ENCODE data around the gene CDKAL1.
A peak's percentile ranks its signal among the peaks of the same experiment; 100 is the strongest.
"Not testable (repeated sequence)": the region's sequence is repeated elsewhere in the genome, so short reads cannot be mapped to it uniquely, and the experiment has no call there.

Gene CDKAL1

DNA sequence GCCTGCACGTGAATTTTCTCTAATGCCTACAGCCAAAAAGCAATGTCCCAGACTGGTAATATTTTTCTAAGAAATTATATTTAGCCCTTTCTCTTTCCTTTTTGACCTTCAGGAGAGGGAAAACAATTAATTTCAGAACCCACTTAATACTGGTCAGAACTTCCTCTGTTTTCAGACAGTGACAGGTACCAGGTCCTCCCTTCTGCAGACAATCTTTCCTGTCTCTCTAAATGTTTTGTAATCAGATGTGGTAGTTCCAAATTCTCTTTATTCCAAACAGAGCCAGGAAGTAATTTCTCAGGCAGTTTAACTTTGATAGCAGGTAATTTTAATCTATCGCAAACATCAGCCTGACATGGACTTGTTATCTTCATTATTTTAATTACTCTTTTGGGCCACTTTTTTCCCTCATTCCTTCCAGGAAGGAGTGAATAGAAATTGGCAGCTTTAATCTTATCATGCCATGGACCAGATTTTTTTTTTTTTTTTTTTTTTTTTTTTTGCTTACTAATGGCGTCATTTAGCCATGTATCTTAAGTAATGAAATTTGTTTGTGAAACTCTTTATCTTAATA lies 710.7 kb downstream of the CDKAL1 start:
- DNase-seq = no peak
- Histone ChIP-seq H3K9me3 (ENCODE audit: control insufficient read depth, low read length) (no peaks in the 10 kb centered on the region), H3K27me3 (ENCODE audit: control insufficient read depth in 1 of 2, insufficient read depth in 1 of 2, low read length in 2 of 2) (no peaks in the 10 kb centered on the region), H3K4ac (ENCODE audit: low read depth in 1 of 2, low read length in 2 of 2) (no peak overlapping the region), H2BK15ac (ENCODE audit: low read depth, poor library complexity, severe bottlenecking) (no peak overlapping the region), H2BK120ac (ENCODE audit: low read depth, low read length) (no peak overlapping the region), H2AFZ (ENCODE audit: low read depth, low read length) (no peak overlapping the region), H3K14ac (ENCODE audit: low read length in 2 of 2) (no peak overlapping the region), H4K8ac (ENCODE audit: low read length) (no peak overlapping the region), H3K18ac (ENCODE audit: low read depth in 1 of 2, low read length in 2 of 2) (no peak overlapping the region), H2BK12ac (ENCODE audit: low read length in 2 of 2) (no peak overlapping the region), H3K9ac (ENCODE audit: low read length) (no peak overlapping the region), H4K91ac (ENCODE audit: low read length) (no peak overlapping the region), H2BK5ac (ENCODE audit: low read depth, low read length, poor library complexity, severe bottlenecking) (no peak overlapping the region), H3K36me3 (ENCODE audit: control insufficient read depth in 1 of 2, insufficient read depth in 2 of 2, low read depth in 1 of 2, low read length in 2 of 2) (no peaks in the 10 kb centered on the region), H3K4me3 (ENCODE audit: insufficient read depth in 1 of 2, low read depth in 1 of 2, low read length in 2 of 2) (no peak overlapping the region), H3K79me1 (replicated peaks; ENCODE audit: low read length, poor library complexity, severe bottlenecking) (no peaks in the 10 kb centered on the region), H3K4me1 (ENCODE audit: control insufficient read depth, insufficient read depth, low read depth, low read length) (no peaks in the 10 kb centered on the region), H3K4me2 (ENCODE audit: low read length, poor library complexity, severe bottlenecking) (no peak overlapping the region), H2AK5ac (ENCODE audit: low read length, severe bottlenecking) (no peak overlapping the region), H3K23ac (ENCODE audit: low read length in 2 of 2) (no peak overlapping the region), H3K27ac (ENCODE audit: low read length, poor library complexity, severe bottlenecking) (no peak overlapping the region)
- WGBS = 100% methylated on average over 1 of the region's 3 CpGs

DNA sequence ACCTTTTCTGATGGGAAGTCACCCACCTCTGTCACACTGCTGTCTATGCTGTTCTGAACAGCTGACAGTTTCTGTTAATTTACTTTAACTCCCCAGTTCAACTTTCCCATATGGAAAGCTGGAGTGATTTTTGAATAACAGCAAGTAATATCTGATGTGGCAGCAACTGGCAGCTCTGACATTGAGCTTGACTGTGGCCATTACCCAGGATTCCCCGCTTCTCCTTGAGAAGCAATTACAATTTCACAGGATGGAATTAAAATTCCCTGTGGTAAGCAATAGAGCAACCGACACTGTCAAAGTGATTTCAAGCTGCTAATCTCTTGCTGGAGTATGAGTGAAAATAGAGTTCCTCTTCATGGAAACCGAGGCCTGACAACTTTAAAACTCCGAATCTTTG lies 711.2 kb downstream of the CDKAL1 start:
- DNase-seq = no peak
- no peaks in the 10 kb centered on the region for H3K27me3 ChIP-seq (ENCODE audit: control insufficient read depth in 1 of 2, insufficient read depth in 1 of 2, low read length in 2 of 2)
- no peak overlapping the region for H3K4me3 ChIP-seq (ENCODE audit: insufficient read depth in 1 of 2, low read depth in 1 of 2, low read length in 2 of 2)
- H3K23ac ChIP-seq (ENCODE audit: low read length in 2 of 2) = no peak overlapping the region
- no peak overlapping the region for H3K4me2 ChIP-seq (ENCODE audit: low read length, poor library complexity, severe bottlenecking)
- no peak overlapping the region for H3K9ac ChIP-seq (ENCODE audit: low read length)
- no peaks in the 10 kb centered on the region for H3K4me1 ChIP-seq (ENCODE audit: control insufficient read depth, insufficient read depth, low read depth, low read length)
- no peak overlapping the region for H2BK15ac ChIP-seq (ENCODE audit: low read depth, poor library complexity, severe bottlenecking)
- no peaks in the 10 kb centered on the region for H3K36me3 ChIP-seq (ENCODE audit: control insufficient read depth in 1 of 2, insufficient read depth in 2 of 2, low read depth in 1 of 2, low read length in 2 of 2)
- WGBS = 100% methylated on average over 4 of the region's 4 CpGs
- no peak overlapping the region for H2BK5ac ChIP-seq (ENCODE audit: low read depth, low read length, poor library complexity, severe bottlenecking)
- no peak overlapping the region for H3K14ac ChIP-seq (ENCODE audit: low read length in 2 of 2)
- no peak overlapping the region for H4K91ac ChIP-seq (ENCODE audit: low read length)
- no peak overlapping the region for H4K8ac ChIP-seq (ENCODE audit: low read length)
- H3K9me3 ChIP-seq (ENCODE audit: control insufficient read depth, low read length) = no peaks in the 10 kb centered on the region
- no peak overlapping the region for H3K27ac ChIP-seq (ENCODE audit: low read length, poor library complexity, severe bottlenecking)
- no peak overlapping the region for H2AK5ac ChIP-seq (ENCODE audit: low read length, severe bottlenecking)
- no peak overlapping the region for H3K18ac ChIP-seq (ENCODE audit: low read depth in 1 of 2, low read length in 2 of 2)
- no peak overlapping the region for H2AFZ ChIP-seq (ENCODE audit: low read depth, low read length)
- no peaks in the 10 kb centered on the region for H3K79me1 ChIP-seq (replicated peaks; ENCODE audit: low read length, poor library complexity, severe bottlenecking)
- H3K4ac ChIP-seq (ENCODE audit: low read depth in 1 of 2, low read length in 2 of 2) = no peak overlapping the region
- H2BK120ac ChIP-seq (ENCODE audit: low read depth, low read length) = no peak overlapping the region
- no peak overlapping the region for H2BK12ac ChIP-seq (ENCODE audit: low read length in 2 of 2)

DNA sequence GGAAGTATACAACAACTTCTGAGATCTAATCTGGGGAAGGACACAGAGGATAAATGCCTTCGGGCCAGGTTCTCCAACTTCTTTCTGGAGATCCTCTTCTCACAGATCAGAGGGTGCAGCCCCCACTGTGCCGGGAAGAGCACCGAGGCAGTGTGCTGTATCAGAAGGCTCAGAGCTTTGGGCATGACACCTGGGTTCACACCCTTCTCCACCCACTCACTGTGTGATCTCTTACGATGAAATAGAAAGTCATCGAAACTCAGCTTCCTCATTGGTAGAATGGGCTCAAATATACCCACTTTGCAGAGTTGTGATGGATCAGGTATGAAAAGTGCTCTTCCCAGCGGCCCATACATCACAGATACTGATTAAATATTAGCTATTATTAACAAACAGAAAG lies 711.8 kb downstream of the CDKAL1 start:
- H3K9me3 ChIP-seq (ENCODE audit: control insufficient read depth, low read length) = peaks cover 4% of the 10 kb centered on the region
- no peaks in the 10 kb centered on the region for H3K79me1 ChIP-seq (replicated peaks; ENCODE audit: low read length, poor library complexity, severe bottlenecking)
- H2BK12ac ChIP-seq (ENCODE audit: low read length in 2 of 2) = no peak overlapping the region
- no peak overlapping the region for H3K23ac ChIP-seq (ENCODE audit: low read length in 2 of 2)
- 95% methylated on average over 6 of the region's 6 CpGs for WGBS
- H4K8ac ChIP-seq (ENCODE audit: low read length) = no peak overlapping the region
- no peak overlapping the region for H2BK120ac ChIP-seq (ENCODE audit: low read depth, low read length)
- H2AFZ ChIP-seq (ENCODE audit: low read depth, low read length) = no peak overlapping the region
- no peak overlapping the region for H3K27ac ChIP-seq (ENCODE audit: low read length, poor library complexity, severe bottlenecking)
- H2BK5ac ChIP-seq (ENCODE audit: low read depth, low read length, poor library complexity, severe bottlenecking) = no peak overlapping the region
- H4K91ac ChIP-seq (ENCODE audit: low read length) = no peak overlapping the region
- H3K36me3 ChIP-seq (ENCODE audit: control insufficient read depth in 1 of 2, insufficient read depth in 2 of 2, low read depth in 1 of 2, low read length in 2 of 2) = no peaks in the 10 kb centered on the region
- no peak overlapping the region for H2AK5ac ChIP-seq (ENCODE audit: low read length, severe bottlenecking)
- H3K9ac ChIP-seq (ENCODE audit: low read length) = no peak overlapping the region
- peak overlapping the region in 1 of 2 experiments; percentile 12 for H3K18ac ChIP-seq (ENCODE audit: low read depth in 1 of 2, low read length in 2 of 2)
- H3K14ac ChIP-seq (ENCODE audit: low read length in 2 of 2) = no peak overlapping the region
- no peak overlapping the region for H3K4ac ChIP-seq (ENCODE audit: low read depth in 1 of 2, low read length in 2 of 2)
- DNase-seq = no peak
- H3K4me3 ChIP-seq (ENCODE audit: insufficient read depth in 1 of 2, low read depth in 1 of 2, low read length in 2 of 2) = no peak overlapping the region
- H3K27me3 ChIP-seq (ENCODE audit: control insufficient read depth in 1 of 2, insufficient read depth in 1 of 2, low read length in 2 of 2) = no peaks in the 10 kb centered on the region
- no peak overlapping the region for H3K4me2 ChIP-seq (ENCODE audit: low read length, poor library complexity, severe bottlenecking)
- H2BK15ac ChIP-seq (ENCODE audit: low read depth, poor library complexity, severe bottlenecking) = no peak overlapping the region
- no peaks in the 10 kb centered on the region for H3K4me1 ChIP-seq (ENCODE audit: control insufficient read depth, insufficient read depth, low read depth, low read length)

DNA sequence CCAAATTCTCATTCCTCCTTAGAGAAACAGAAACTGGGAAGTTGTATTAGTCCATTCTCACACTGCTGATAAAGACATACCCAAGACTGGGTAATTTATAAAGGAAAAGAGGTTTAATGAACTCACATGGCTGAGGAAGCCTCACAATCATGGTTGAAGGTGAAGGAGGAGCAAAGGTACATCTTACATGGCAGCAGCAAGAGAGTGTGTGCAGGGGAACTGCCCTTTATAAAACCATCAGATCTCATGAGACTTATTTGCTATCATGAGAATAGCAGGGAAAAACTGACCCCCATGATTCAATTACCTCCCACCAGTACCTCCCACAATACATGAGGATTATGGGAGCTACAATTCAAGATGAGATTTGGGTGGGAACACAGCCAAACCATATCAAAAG lies 720.2 kb downstream of the CDKAL1 start:
- H2AK5ac ChIP-seq (ENCODE audit: low read length, severe bottlenecking); H3K9me3 ChIP-seq (ENCODE audit: control insufficient read depth, low read length); H3K27me3 ChIP-seq (ENCODE audit: control insufficient read depth in 1 of 2, insufficient read depth in 1 of 2, low read length in 2 of 2): not testable (repeated sequence)

More for the DNA sequence above, 720.2 kb downstream of the CDKAL1 start:
- not testable (repeated sequence) for H3K4me1 ChIP-seq (ENCODE audit: control insufficient read depth, insufficient read depth, low read depth, low read length); H3K4me2 ChIP-seq (ENCODE audit: low read length, poor library complexity, severe bottlenecking); H2AFZ ChIP-seq (ENCODE audit: low read depth, low read length); H2BK12ac ChIP-seq (ENCODE audit: low read length in 2 of 2); H3K36me3 ChIP-seq (ENCODE audit: control insufficient read depth in 1 of 2, insufficient read depth in 2 of 2, low read depth in 1 of 2, low read length in 2 of 2); H4K8ac ChIP-seq (ENCODE audit: low read length); H4K91ac ChIP-seq (ENCODE audit: low read length); H3K79me1 ChIP-seq (replicated peaks; ENCODE audit: low read length, poor library complexity, severe bottlenecking); H2BK120ac ChIP-seq (ENCODE audit: low read depth, low read length); H3K4me3 ChIP-seq (ENCODE audit: insufficient read depth in 1 of 2, low read depth in 1 of 2, low read length in 2 of 2); H3K4ac ChIP-seq (ENCODE audit: low read depth in 1 of 2, low read length in 2 of 2); H2BK5ac ChIP-seq (ENCODE audit: low read depth, low read length, poor library complexity, severe bottlenecking); H3K9ac ChIP-seq (ENCODE audit: low read length); H3K23ac ChIP-seq (ENCODE audit: low read length in 2 of 2); H3K18ac ChIP-seq (ENCODE audit: low read depth in 1 of 2, low read length in 2 of 2); H2BK15ac ChIP-seq (ENCODE audit: low read depth, poor library complexity, severe bottlenecking); H3K27ac ChIP-seq (ENCODE audit: low read length, poor library complexity, severe bottlenecking); H3K14ac ChIP-seq (ENCODE audit: low read length in 2 of 2); DNase-seq

Measured in mesenchymal stem cell (in vitro differentiated cells and primary cell).